GM18511 (cell line): ENCODE results near the gene ACSL1.
"Not testable (repeated sequence)": the region's sequence is repeated elsewhere in the genome, so short reads cannot be mapped to it uniquely, and the experiment has no call there.

ENCODE experiments used
- ATAC-seq: cut with Tn5 transposase; IDR thresholded peaks from one replicate; pipeline ENCODE4 v1.9.1; 2021; ENCODE audit warnings: mild to moderate bottlenecking, moderate library complexity; ENCODE audit not compliant: unreplicated experiment

The ACSL1 gene

DNA sequence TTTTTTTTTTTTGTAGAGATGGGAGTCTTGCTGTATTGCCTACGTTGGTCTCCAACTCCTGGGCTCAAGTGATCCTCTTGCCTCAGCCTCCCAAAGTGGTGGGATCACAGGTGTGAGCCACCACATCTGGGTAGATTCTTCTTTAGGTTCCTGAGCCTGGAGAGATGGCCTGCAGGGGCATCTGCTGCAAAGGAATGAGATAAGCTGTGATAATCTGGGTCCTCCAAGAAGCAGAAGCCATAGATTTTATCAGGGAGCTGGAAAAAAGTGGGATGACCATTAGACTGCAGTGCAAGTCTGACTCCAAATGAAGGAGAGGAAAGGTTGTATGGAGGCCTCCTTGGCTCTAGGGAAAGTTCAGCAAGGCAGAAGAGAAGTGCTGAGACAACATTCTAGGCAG, 19.0 kb upstream of the ACSL1 start:
- no peak for ATAC-seq

DNA sequence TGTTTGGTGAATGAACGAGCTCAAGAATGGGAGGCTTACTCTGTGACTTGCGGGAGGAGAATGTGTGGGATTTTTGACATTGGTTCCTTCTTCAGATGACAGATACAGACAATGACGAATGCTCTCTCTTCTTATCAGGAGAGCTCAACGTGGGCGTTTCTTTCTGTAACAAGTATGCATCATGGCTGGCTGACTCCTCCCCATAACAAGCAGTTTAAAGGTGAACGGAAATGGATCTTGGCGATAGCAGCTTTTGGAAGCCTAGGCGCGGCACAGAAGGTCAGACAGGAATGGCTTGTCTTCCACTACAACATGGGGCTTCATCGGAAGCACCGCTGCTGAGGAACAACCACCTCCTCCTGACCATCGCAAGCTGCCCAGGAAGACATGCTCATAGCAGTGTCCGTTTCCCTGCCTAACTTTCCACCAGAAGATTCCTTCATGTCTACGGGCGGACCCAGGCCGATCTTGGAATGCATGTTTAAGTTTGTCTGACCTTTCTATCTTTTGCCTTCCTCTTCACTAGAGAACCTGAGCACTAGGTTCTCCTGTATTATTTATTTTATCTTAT, 18.3 kb upstream of the ACSL1 start:
- no peak for ATAC-seq

DNA sequence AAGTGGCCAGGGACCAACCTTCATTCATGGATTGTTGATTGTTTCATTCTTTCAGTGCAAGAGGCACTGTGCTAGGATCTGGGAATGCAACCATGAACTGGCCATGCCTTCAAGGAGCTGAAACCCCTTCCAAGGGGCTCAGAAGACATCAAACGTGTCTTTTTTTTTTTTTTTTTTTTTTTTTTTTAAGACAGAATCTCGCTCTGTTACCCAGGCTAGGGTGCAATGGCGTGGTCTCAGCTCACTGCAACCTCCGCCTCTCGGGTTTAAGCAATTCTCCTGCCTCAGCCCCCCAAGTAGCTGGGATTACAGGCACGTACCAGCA, 13.3 kb upstream of the ACSL1 start:
- not testable (repeated sequence) for ATAC-seq

DNA sequence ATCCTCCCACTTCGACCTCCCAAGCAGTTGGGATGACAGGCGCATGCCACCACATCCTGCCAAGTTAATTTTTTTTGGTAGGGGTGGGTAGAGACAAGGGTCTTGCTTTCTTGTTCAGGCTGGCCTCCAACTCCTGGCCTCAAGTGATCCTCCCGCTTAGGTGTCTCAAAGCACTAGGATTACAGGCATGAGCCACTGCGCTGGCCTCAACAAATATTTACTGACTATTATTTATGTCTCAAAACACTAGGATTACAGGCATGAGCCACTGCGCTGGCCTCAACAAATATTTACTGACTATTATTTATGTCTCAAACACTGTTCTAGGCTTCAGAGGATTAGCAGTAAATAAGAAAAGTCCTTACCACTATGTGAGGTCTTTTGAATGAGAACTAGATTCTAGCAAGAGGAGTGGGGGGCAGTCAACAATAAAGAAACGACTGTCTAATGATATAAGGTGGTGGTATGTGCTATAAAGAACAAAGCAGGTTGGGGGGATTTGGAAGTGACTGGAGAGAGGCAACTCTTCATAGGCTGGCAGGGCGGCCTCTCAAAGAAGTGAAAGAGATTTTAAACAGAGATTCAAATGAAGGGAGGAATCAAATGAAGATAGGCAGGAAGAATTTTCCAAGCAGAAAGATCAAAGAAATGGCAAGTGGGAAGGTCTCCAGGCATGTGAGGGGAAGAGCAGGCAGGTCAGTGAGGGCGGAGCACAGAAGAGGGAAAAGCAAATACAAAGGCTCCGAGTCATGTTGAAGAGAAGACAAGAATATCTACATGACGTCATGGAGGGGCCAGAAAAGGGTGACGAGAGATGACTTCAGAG, 12.7 kb upstream of the ACSL1 start:
- no peak for ATAC-seq

DNA sequence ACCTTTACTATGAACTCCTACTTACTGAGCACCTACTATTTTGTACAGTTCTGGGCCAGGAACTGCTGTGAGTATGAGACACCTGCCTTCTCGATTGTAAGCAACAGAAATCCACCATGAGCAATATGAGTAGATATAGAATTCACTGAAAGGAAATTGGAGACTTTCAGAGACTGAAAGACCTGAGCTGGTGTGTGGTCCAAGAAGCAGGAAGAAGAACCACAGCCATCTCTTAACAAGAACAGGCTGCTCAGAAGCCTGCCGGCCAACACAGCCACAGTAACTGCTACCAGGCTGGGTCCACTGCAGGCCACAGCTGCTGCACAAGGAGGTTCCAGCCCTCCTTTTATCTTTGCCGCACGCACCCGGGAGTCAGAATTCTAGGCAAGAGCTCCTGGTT, 10.8 kb upstream of the ACSL1 start:
- no peak for ATAC-seq

DNA sequence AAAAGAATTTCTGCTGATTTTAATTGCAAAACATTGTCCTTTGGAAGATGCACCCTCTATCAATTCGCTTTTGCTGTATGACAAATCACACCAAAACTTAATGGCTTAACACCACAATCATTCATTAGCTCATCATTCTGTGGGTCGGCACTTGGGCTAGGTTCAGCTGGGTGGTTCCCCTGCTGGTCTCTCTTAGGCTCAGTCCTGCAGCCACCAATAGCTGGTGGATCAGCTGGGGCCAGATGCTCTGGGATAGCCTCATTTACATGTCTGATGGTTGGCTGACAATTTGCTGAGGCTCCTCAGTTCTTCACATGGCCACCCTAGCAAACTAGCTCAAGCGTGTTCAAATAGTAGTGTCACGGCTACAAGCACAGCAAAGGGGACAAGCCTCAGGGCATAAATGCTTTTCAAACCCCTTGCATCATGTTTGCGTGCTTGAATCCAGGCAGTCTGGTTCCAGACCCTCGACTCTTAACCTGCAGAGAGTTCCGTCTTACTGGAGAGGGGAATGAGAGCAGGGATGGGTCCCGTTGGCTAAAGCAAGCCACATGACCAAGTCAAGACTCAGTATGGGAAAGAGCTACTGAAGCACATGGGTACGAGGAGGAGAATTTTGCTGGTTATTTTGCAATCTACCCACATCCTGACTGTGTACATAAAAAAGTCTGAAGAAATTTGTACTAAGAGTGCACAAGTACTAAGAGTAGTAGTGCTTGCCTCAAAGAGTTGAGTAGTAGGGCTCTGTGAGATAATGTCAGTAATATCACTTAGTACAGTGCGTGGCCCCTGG, 7.5 kb upstream of the ACSL1 start:
- no peak for ATAC-seq

DNA sequence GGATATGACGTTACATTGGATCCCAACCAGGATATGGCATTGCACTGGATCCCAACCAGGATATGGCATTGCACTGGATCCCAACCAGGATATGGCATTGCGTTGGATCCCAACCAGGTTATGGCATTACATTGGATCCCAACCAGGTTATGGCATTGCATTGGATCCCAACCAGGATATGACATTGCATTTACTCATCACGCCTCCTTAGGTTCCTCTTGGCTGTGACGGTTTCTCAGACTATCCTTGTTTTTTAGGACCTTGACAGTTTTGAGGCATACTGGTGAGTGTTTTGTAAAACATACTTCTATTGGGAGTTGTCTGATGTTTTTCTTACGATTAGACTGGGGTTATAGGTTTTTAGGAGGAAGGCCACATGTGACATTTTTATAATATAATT, 5.4 kb upstream of the ACSL1 start:
- no peak for ATAC-seq

DNA sequence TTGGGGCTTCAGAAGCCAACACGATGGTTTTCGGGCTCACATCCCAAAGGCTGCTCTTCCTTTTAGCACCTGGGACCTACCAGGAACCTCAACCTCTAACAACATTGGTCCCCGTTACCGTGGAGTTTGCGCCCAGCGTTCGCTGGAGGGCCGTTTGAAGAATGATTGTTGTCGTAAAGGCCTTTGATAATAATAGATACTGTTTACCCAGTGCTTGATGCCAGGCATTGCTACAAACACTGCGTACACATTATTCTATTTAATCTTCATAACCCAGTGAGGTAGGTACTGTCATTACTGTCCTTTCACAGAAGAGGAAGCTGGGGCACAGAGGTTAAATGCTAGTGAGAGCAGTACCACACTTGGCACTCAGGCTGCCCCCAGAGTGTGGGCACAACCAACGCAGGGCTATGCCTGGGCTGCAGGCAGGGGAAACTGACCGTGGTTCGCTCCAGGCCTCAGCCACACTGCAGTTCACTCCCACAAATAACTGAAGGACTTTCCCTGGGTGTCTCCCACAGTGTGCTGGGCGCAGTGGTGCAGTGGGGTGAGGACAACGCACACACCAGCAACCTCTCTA, 1.0 kb upstream of the ACSL1 start:
- peak; percentile 28 for ATAC-seq

DNA sequence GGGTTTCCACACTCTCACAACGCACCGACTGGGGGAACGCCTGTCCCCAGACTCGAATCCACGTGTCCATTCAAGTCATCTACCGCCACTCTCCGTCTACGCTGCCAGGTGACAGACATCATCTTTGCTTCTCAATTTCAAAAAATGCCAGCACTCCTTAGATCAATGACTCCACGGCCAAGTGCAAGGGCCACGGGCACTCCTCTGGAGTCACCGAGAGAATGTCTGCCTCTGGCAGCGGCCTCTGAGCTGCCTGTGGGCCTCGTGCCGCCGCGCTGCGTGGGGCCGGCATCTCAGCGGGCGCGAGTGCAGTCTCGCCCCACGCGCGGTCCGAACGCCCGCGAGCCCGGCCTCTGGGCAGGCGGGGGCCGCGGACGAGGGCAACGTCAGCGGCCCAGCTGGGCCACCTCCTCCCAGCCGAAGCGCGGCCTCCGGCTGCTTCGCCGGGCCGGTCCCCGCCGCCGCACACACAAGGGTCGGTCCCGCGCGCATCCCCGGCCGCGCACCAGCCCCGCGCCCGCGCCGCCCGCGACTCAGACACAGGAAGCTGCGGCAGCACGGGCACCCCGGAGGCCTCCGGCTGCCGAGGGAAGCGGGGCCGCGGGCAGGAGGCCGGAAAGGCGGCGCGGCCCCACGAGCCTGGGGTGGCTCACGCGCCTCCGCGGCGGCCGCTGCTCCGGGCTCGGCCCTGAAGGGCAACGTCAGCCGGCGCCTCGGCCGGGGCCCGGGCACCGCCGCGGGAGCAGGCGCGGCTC, 450 bp downstream of the ACSL1 start:
- peak; percentile 27 for ATAC-seq

DNA sequence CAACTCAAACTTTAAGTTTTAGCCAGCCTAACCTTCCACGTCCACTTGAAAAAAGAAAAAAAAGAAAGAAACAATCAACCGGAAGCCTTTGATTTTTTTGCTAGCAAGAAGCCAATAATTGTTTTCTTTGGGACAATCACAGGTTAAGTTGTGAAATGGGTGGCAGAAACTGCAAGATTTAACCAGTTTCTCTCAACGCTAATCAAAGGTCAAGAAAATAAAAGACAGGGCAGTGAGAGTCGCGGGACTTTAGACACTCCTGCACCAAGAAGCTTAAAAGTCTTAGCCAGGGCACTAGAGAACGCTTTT, 1.0 kb downstream of the ACSL1 start:
- ATAC-seq: no peak

DNA sequence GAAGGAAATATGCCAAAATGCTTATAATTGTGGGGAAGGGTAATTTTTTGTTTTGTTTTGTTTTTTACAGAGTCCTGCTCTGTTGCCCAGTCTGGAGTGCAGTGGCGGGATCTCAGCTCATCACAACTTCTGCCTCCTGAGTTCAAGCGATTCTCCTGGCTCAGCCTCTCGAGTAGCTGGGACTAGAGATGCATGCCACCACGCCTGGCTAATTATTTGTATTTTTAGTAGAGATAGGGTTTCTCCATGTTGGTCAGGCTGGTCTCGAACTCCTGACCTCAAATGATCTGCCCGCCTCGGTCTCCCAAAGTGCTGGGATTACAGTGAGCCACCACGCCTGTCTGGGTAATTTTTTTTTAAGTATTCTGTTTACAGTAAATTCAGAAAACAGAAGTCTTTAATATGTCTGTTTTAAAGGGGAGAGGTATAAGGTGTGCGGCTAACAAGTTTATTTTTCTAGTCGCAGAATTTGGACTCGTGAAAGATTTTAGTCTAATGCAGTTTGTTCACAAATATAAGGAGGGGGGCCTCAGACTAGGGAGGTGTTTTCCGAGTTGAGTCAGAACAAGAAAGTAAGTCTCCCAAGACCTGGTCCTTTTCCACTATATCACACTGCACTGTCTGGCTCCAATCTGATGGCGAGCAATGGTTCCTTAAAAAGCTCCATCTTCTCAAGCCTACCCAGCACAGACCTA, 1.5 kb downstream of the ACSL1 start:
- peak; percentile 12 for ATAC-seq

DNA sequence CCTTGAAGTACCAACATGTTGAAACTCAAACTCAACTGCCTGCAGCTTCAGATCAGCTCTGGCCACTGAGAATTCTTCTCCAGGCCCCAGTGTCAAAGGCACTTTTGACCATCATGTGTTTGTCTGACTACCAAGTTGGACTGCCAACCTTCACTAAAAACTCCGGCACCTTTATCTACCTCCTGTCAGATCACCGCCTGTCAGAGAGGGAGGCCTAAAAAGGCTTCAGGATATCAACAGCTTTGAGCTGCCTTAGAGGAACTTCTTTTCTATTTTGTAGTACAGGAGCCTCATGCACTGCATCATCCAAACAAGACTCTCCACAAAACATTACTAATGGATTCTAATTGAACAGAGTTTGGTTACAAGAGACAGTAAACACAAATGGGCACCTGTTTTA, 2.8 kb downstream of the ACSL1 start:
- ATAC-seq: no peak

DNA sequence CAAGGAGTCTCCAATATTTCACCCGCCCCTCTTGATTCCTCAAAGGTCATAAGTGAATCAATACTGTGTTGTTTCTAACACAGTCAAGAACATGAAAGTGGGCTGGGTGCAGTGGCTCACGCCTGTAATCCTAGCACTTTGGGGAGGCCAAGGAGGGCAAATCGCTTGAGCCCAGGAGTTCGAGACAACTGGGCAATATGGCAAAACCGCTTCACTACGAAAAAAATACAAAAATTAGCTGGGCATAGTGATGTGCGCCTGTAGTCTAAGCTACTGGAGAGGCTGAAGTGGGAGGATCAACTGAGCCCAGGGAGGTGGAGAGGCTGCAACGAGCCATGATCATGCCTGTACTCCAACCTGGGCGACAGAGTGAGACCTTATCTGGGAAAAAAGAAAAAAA, 3.4 kb downstream of the ACSL1 start:
- ATAC-seq: no peak

DNA sequence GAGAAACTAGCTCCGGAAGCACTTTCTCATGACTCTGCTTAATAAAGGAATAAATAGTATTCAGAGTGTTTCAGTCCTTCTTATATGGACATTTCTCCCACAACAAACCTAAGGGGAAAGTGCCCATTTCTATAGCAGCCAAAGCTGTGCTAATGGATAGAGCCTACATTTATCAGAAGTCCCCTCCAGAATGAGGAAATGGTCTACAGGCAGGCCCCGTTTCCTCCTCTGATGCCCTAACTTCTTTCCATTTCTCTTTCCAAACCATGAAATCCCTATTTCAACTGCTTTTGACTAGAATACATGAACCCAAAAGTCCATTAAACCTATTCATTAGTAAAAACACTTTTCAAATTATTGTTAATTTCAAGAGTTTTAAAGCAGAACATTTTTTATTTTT, 4.5 kb downstream of the ACSL1 start:
- no peak for ATAC-seq

DNA sequence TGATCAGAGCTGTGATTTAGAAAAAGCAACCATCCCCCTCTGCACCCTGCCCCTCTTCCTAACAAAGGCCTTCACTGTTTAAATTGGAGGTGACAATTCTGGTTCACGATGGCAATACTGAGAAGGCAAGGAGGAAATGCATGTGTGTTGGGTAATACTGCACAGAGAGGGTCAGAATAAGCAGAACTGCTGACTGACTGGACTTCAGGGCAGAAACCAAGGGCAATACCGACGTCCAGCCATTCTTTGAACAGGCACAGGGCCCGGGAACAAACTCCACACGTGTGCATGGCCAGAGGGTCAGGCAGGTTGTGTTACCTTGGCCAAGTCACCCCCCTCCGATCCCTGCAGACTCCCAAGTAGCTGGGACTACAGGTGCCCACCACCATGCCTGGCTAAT, 6.0 kb downstream of the ACSL1 start:
- no peak for ATAC-seq

DNA sequence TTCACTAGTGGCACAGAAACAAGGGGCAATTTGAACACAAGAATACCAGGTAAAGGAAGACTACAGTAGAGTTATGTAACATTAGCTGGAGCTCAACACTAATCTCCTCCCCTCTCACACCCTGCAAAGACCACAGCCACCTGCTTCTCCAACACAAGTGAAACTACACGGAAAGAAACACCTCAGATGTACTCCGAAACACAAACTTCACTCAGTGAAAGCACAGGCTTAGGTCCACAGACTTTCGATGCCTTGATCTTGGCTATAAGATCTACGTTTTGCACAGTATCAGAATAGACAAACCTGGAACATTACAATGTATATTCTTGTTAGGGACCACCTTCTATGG, 7.6 kb downstream of the ACSL1 start:
- peak; percentile 41 for ATAC-seq

DNA sequence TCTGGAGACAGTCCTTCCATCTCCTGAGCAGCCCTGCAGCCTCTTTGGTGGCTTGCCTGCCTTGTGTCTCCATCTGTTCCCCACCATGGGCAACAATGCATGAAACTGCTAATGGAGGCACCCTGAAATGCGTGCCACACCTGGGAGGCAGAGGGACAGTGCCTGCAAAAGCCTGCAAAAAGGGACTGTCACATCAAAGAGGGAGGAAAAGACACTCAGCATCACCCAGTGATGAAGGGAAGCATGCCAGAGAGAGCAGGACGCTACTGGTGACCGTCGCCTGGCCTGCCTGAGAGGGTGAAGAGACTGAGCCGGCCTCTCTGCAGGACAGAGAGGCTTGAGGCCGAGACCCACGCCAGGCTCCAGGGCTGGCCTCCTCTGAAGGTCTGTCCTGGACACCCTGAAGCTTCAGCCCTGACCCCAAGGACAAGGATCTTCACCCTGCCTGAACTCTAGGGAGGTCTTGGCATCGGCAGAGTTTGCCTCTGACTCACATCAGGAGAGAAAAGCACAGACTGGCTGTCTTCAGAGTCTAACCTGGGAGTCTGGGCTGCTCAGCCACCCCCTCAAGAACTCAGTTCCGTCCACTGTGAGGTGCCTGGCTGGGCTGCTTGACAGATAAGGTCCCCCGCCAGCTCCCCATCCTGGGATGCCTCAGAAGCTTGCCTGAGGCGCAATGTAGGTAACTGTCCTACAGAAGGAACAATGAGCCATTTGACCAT, 8.1 kb downstream of the ACSL1 start:
- ATAC-seq: no peak

DNA sequence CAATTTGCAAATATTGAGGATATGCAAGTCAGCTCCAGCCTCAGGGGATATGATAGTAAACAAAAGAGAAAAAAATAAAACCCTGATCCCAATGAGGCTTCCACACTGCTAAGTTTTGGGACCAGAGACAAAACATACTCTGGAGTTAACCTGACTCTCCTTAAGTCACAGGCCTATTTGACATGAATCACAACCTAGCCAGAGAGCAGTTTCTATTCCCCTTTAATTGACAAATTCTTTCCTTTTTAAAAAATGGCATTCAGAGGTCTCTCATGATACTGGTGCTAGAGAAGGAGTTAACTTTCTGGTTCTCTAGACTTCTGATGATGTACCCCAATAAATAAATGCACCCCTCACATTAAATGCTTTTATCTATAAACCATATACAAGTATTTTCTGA, 8.8 kb downstream of the ACSL1 start:
- ATAC-seq: no peak

DNA sequence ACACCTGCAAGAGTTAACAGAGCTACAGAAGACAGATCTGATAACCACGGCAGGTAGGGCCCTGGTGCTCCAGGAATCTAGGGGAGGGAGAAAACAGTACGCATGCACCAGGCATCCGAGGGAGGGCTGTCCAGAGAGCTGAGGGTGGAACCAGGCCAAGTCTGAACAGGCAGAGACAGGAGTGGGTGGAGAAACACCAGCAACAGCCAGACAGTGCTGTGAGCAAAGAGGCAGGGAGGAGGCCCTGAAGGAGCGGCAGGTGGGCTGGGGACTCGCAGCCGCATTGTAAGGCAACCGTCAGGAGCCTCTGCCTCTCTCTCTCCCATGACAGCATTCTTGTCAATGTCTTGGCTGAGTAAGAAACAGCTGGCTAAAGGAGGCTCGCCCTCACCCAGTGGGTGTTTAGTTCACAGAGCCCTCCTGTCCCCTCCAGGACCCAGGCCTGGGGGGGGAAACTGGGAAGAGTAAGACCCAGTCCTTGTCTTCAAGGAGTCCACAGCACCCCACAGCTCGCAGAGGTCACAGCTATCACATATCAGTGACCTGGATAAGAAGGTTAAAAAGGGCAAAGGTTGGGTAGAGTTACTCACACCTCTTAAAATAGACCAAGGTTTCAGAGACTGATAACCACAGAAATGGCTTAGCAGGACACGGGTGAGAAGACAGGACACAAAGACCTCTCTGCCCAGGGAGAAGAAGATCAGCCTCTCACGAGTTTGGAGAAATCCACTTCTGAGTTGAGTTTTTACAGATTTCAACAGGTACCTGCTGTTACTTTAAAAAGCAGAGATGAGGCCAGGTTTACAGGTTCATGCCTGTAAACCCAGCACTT, 10.5 kb downstream of the ACSL1 start:
- ATAC-seq: peak; percentile 85
